Muscle of leg (tissue), 16 donors: ENCODE results near the gene MOSMO. TPM values are rescaled to one million over a fixed set of nuclear protein-coding genes. Genes with fewer than 3 reads are reported as not detected.

Experiments
- DNase-seq: peaks from one replicate; pipeline ENCODE4 v3.0.0; 2013
- H3K27ac ChIP-seq: one replicate; pipeline ENCODE4 v1.5.1; 2013; ENCODE audit warnings: mild to moderate bottlenecking, low read length, control low read depth
- H3K27me3 ChIP-seq: one replicate; pipeline ENCODE4 v1.6.1; 2013; ENCODE audit warnings: low read length; ENCODE audit not compliant: control insufficient read depth, insufficient read depth
- H3K36me3 ChIP-seq: one replicate; pipeline ENCODE4 v1.6.1; 2013; ENCODE audit warnings: low read length; ENCODE audit not compliant: control insufficient read depth, insufficient read depth
- H3K4me1 ChIP-seq: one replicate; pipeline ENCODE4 v1.6.1; 2013; ENCODE audit warnings: low read length; ENCODE audit not compliant: control insufficient read depth, insufficient read depth
- H3K4me3 ChIP-seq: one replicate; pipeline ENCODE4 v1.5.1; 2013; ENCODE audit warnings: low read length, control low read depth
- H3K9me3 ChIP-seq: replicated peaks from 2 replicates; pipeline ENCODE4 v1.6.1; 2013; ENCODE audit warnings: low read depth, low read length; ENCODE audit not compliant: control insufficient read depth
- WGBS: methylation state at CpG from one replicate; pipeline ENCODE4 v1.1.5; 2013; ENCODE audit warnings: missing lambda C conversion rate; ENCODE audit not compliant: insufficient coverage; 5-methylcytosine and 5-hydroxymethylcytosine counted together
- long read RNA-seq, 11 donors: transcript quantifications; one replicate each; lab custom pipeline, GENCODE V29; 2026
- polyA plus RNA-seq, 8 donors: library from polyadenylated mRNA; unstranded; fragments of 120-200 nt; gene quantifications; one replicate each; pipeline versions ENCODE4 v1.2.1 to v1.2.3, GENCODE V29; 2013; ENCODE audit warnings: inconsistent platforms in 1 of 8, low replicate concordance in 1 of 8; ENCODE audit not compliant: insufficient read length in 8 of 8, insufficient read depth in 1 of 8
- total RNA-seq: library from RNA; stranded (reverse); fragments of 120-200 nt; gene quantifications from one replicate; pipeline ENCODE4 v1.2.4, GENCODE V29; 2013

Gene MOSMO
- total RNA-seq (12.7 TPM), polyA plus RNA-seq (10 to 100 TPM in 7 of 8 donors, 1 to 10 TPM in 1; 9.0 to 15.8 (median 11.8) TPM)
- long read RNA-seq, donor 1, partial matches to known transcripts: 0 of 1 reads
- long read RNA-seq, donor 1, other reads (novel, unspliced or antisense): 0 of 1 reads
- long read RNA-seq, donor 2: 0 reads
- long read RNA-seq, donor 3, full-length matches to known transcripts: 6 of 6 reads
- long read RNA-seq, donor 3, partial matches to known transcripts: 0 of 6 reads
- long read RNA-seq, donor 3, other reads (novel, unspliced or antisense): 0 of 6 reads
- long read RNA-seq, donor 4, full-length matches to known transcripts: 7 of 7 reads
- long read RNA-seq, donor 4, partial matches to known transcripts: 0 of 7 reads
- long read RNA-seq, donor 4, other reads (novel, unspliced or antisense): 0 of 7 reads
- long read RNA-seq, donor 5, full-length matches to known transcripts: 9 of 9 reads
- long read RNA-seq, donor 5, partial matches to known transcripts: 0 of 9 reads
- long read RNA-seq, donor 5, other reads (novel, unspliced or antisense): 0 of 9 reads
- long read RNA-seq, donor 6, full-length matches to known transcripts: 4 of 4 reads
- long read RNA-seq, donor 6, partial matches to known transcripts: 0 of 4 reads
- long read RNA-seq, donor 6, other reads (novel, unspliced or antisense): 0 of 4 reads
- long read RNA-seq, donor 7, full-length matches to known transcripts: 3 of 3 reads
- long read RNA-seq, donor 7, partial matches to known transcripts: 0 of 3 reads
- long read RNA-seq, donor 7, other reads (novel, unspliced or antisense): 0 of 3 reads
- long read RNA-seq, donor 8, full-length matches to known transcripts: 5 of 5 reads
- long read RNA-seq, donor 8, partial matches to known transcripts: 0 of 5 reads
- long read RNA-seq, donor 8, other reads (novel, unspliced or antisense): 0 of 5 reads
- long read RNA-seq, donor 9, full-length matches to known transcripts: 4 of 4 reads
- long read RNA-seq, donor 9, partial matches to known transcripts: 0 of 4 reads
- long read RNA-seq, donor 9, other reads (novel, unspliced or antisense): 0 of 4 reads
- long read RNA-seq, donor 10, full-length matches to known transcripts: 3 of 3 reads
- long read RNA-seq, donor 10, partial matches to known transcripts: 0 of 3 reads
- long read RNA-seq, donor 10, other reads (novel, unspliced or antisense): 0 of 3 reads
- long read RNA-seq, donor 11, full-length matches to known transcripts: 8 of 8 reads
- long read RNA-seq, donor 11, partial matches to known transcripts: 0 of 8 reads
- long read RNA-seq, donor 11, other reads (novel, unspliced or antisense): 0 of 8 reads

DNA sequence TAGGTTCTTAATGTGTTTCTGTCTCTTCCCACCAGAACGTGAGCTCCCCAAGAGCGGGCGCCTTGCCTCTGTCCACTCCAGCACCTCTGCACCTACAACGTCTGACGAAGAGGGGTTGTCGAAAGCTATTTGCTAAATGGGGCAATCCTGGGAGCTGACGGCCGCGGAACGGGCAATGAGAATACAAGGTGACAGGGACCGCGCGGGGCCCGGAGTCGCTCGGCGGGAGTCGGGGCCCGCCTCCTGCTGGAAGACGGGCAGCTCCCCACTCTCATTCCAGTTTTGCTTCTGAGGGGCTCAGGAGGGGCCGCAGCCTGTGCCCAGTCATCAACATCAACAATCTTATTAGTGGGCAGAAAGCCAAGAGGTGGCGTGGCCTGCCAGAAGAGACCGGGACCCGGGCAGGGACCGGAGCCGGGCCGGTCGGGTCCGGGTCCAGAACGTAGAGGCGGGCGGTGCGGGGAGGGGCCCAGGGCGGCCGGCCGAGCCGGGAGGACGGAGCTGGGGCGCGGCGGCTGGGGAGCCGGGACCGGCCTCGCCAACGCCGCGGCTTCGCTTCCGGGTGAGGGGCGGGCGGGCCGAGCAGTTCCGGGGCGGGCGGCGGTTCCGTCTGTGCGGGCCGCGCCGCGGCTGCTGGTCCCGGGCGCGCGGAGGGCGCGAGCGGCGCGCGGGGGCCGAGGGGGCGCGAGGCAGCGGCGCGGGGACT is at the start of gene MOSMO:
MOSMO (plus strand) TSS at position 603 of the 706 bp plus-strand sequence. CDS start 191 bp downstream, outside the sequence.
- peak; percentile 80 for DNase-seq
- Histone ChIP-seq H3K27ac (peak within 1 kb of the TSS; percentile 29), H3K4me1 (peaks cover 16% of the 10 kb centered on the region), H3K9me3 (no peaks in the 10 kb centered on the region), H3K27me3 (no peaks in the 10 kb centered on the region), H3K36me3 (no peaks in the 10 kb centered on the region), H3K4me3 (peak within 1 kb of the TSS; percentile 87)
- under 1% methylated on average over 51 of the region's 78 CpGs for WGBS

DNA sequence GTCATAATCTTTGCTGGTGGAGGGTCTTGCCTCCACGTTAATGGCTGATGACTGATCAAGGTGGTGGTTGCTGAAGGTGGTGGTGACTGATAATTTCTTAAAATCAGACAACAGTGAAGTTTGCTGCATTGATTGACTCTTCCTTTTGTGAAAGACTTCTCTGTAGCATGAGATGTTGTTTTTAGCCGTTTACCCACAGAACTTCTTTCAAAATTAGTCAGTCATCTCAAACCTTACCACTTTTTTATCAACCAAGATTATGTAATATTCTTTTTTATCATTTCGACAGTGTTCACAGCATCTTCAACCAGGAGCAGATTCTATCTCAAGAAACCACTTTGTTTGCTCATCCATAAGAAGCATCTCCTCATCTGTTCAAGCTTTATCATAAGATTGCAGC is 48.9 kb upstream of the MOSMO start:
- no peak overlapping the region for H3K27ac ChIP-seq
- H3K36me3 ChIP-seq: peaks cover 50% of the 10 kb centered on the region
- peaks cover 6% of the 10 kb centered on the region for H3K4me1 ChIP-seq
- DNase-seq: no peak
- 100% methylated on average over 1 of the region's 3 CpGs for WGBS
- H3K4me3 ChIP-seq: no peak overlapping the region
- no peaks in the 10 kb centered on the region for H3K9me3 ChIP-seq
- H3K27me3 ChIP-seq: no peaks in the 10 kb centered on the region

DNA sequence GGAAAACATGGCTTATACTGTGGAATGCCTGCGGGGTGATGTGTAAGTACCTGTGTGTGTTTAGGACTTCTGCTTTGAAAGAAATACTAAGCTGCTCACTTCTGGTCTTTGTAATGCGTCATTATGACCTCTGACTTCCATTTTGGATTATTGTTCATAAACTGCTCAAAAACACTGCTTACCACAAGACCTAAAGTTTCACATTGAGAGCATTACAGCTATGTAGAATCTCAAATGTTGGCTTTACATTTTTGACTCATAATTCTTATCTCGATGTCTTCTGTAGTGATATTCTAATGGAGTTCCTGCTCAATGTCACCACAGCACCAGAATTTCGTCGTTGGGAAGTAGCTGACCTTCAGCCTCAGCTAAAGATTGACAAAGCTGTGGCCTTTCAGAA is 45.4 kb upstream of the MOSMO start:
- Histone ChIP-seq H3K27ac (no peak overlapping the region), H3K27me3 (no peaks in the 10 kb centered on the region), H3K4me1 (no peaks in the 10 kb centered on the region), H3K4me3 (no peak overlapping the region), H3K36me3 (peaks cover 60% of the 10 kb centered on the region), H3K9me3 (no peaks in the 10 kb centered on the region)
- DNase-seq: no peak
- WGBS: 90% methylated on average over 2 of the region's 5 CpGs

DNA sequence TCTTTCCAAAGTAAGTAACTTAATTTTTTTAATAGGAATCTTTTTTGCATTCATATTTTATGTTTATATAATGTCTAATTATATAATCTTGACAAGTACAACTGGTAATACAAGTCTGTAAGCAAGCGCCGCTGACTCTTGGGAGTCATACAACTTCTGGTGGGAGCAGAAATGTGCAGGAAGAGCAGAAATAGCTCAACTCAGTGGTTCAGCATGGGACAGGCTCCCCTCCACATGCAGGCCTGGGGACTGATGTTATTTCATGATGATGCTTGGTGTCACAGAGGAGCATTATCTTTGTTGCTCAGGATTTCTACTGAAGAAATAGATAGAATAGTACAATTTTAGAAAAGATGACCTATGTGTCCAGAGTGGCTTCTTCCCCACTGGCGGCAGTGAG is 44.0 kb upstream of the MOSMO start:
- H3K27me3 ChIP-seq: no peaks in the 10 kb centered on the region
- DNase-seq: no peak
- H3K9me3 ChIP-seq: no peaks in the 10 kb centered on the region
- 100% methylated on average over 1 of the region's 3 CpGs for WGBS
- no peaks in the 10 kb centered on the region for H3K4me1 ChIP-seq
- no peak overlapping the region for H3K27ac ChIP-seq
- H3K36me3 ChIP-seq: peaks cover 62% of the 10 kb centered on the region
- H3K4me3 ChIP-seq: no peak overlapping the region

GRCh38 chr16:21964353-21964752 is 43.6 kb upstream of the MOSMO start:
- Histone ChIP-seq H3K9me3 (no peaks in the 10 kb centered on the region), H3K27me3 (no peaks in the 10 kb centered on the region), H3K4me1 (no peaks in the 10 kb centered on the region), H3K36me3 (peaks cover 64% of the 10 kb centered on the region), H3K27ac (no peak overlapping the region), H3K4me3 (no peak overlapping the region)
- no peak for DNase-seq
- WGBS: 72% methylated on average over 4 of the region's 6 CpGs

DNA sequence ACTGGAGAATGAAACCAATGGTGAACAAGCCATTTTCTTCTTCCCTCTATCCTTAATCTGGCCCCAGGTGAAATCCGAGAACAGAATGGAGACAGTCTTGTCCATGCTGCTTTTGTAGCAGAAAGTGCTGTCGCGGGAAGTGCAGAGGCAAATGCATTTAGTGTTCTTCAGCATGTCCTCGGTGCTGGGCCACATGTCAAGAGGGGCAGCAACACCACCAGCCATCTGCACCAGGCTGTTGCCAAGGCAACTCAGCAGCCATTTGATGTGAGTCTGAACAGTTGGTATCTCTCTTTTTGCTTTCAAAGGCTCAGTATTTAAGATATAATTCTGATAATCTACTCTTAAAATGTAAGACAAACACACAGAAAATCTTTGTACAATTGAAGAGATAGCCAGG is 36.1 kb upstream of the MOSMO start:
- no peak for DNase-seq
- H3K9me3 ChIP-seq: no peaks in the 10 kb centered on the region
- peaks cover 60% of the 10 kb centered on the region for H3K36me3 ChIP-seq
- H3K27ac ChIP-seq: no peak overlapping the region
- no peaks in the 10 kb centered on the region for H3K4me1 ChIP-seq
- H3K27me3 ChIP-seq: no peaks in the 10 kb centered on the region
- 87% methylated on average over 3 of the region's 4 CpGs for WGBS
- no peak overlapping the region for H3K4me3 ChIP-seq

- DNase-seq: no peak
Measured at GRCh38 chr16:21973945-21974344, 34.0 kb upstream of the MOSMO start.

DNA sequence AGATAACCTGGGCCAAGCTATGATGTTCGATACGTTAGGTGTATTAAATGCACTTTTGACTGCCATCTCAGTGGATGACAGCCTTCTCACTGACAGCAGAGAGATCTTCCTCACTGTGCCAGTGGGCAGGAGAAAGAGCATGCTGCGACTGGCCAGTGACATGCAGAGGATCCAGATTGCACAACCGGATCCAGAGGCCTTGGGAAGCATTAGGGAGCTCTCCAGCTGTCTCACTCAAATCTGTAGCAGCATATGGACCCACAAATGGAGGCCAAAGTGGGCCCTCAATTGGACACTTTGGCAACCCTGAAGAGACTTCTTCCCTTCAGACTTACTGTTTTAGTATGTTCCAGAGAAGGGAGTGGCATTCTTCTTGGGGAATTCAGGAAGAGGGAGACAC is 27.9 kb upstream of the MOSMO start:
- DNase-seq: no peak
- no peaks in the 10 kb centered on the region for H3K27me3 ChIP-seq
- H3K36me3 ChIP-seq: peaks cover 63% of the 10 kb centered on the region
- WGBS: 97% methylated on average over 4 of the region's 4 CpGs
- no peak overlapping the region for H3K27ac ChIP-seq
- H3K4me1 ChIP-seq: no peaks in the 10 kb centered on the region
- H3K9me3 ChIP-seq: no peaks in the 10 kb centered on the region
- no peak overlapping the region for H3K4me3 ChIP-seq

More at GRCh38 chr16:21973945-21974344, 34.0 kb upstream of the MOSMO start:
- H3K36me3 ChIP-seq: peaks cover 62% of the 10 kb centered on the region
- no peaks in the 10 kb centered on the region for H3K4me1 ChIP-seq
- no peaks in the 10 kb centered on the region for H3K27me3 ChIP-seq
- no peak overlapping the region for H3K27ac ChIP-seq
- WGBS: no CpG with 5 or more reads among the region's 2 CpGs
- no peaks in the 10 kb centered on the region for H3K9me3 ChIP-seq
- no peak overlapping the region for H3K4me3 ChIP-seq

GRCh38 chr16:21982108-21982507 is 25.8 kb upstream of the MOSMO start:
- H3K27me3 ChIP-seq: no peaks in the 10 kb centered on the region
- H3K4me3 ChIP-seq: no peak overlapping the region
- no peak for DNase-seq
- H3K9me3 ChIP-seq: no peaks in the 10 kb centered on the region
- WGBS: 95% methylated on average over 3 of the region's 5 CpGs
- H3K36me3 ChIP-seq: peaks cover 50% of the 10 kb centered on the region
- H3K4me1 ChIP-seq: no peaks in the 10 kb centered on the region
- no peak overlapping the region for H3K27ac ChIP-seq
